Progenitor cell of endocrine pancreas (in vitro differentiated cells): ENCODE measurements around the gene CGNL1. TPM values are rescaled to one million over a fixed set of nuclear protein-coding genes. Genes with fewer than 3 reads are reported as not detected.

ENCODE experiments used
- DNase-seq: peaks from one replicate; pipeline ENCODE4 v3.0.0; 2021; ENCODE audit warnings: low spot score; ENCODE audit not compliant: unreplicated experiment
- H3K27ac Mint-ChIP-seq: 2 replicates; pipeline ENCODE4 v1.8.0; 2021; ENCODE audit warnings: mild to moderate bottlenecking, moderate library complexity, mixed read lengths
- H3K27me3 Mint-ChIP-seq: 2 replicates; pipeline ENCODE4 v1.8.0; 2021; ENCODE audit warnings: mixed read lengths
- H3K36me3 Mint-ChIP-seq: 2 replicates; pipeline ENCODE4 v1.8.0; 2022; ENCODE audit warnings: mixed read lengths; ENCODE audit not compliant: insufficient read depth
- H3K4me1 Mint-ChIP-seq: 2 replicates; pipeline ENCODE4 v1.8.0; 2021; ENCODE audit warnings: low read depth, mixed read lengths
- H3K4me3 Mint-ChIP-seq: 2 replicates; pipeline ENCODE4 v1.8.0; 2021; ENCODE audit warnings: low read depth, mild to moderate bottlenecking, moderate library complexity, mixed read lengths
- H3K9me3 Mint-ChIP-seq: 2 replicates; pipeline ENCODE4 v1.8.0; 2021; ENCODE audit warnings: low read depth, mixed read lengths
- total RNA-seq: library from RNA; stranded (reverse); gene quantifications from 2 replicates; pipeline ENCODE4 v1.2.1, GENCODE V29; 2021
- TF ChIP-seq, protein P1 (sequence below): fragments of 200-600 bp; sonication (generic); IDR thresholded peaks from one replicate; pipeline ENCODE4 v1.5.0; 2021; ENCODE audit warnings: antibody characterized with exemption, mild to moderate bottlenecking; ENCODE audit not compliant: unreplicated experiment

The CGNL1 gene
- total RNA-seq, 1 donor from 2014 or later, result 41.9 TPM

GRCh38 chr15:57476533-57476975 is 100.2 kb downstream of the CGNL1 start:
- peaks cover 17% of the 10 kb centered on the region for H3K36me3 Mint-ChIP-seq
- TF ChIP-seq, protein P1, sequence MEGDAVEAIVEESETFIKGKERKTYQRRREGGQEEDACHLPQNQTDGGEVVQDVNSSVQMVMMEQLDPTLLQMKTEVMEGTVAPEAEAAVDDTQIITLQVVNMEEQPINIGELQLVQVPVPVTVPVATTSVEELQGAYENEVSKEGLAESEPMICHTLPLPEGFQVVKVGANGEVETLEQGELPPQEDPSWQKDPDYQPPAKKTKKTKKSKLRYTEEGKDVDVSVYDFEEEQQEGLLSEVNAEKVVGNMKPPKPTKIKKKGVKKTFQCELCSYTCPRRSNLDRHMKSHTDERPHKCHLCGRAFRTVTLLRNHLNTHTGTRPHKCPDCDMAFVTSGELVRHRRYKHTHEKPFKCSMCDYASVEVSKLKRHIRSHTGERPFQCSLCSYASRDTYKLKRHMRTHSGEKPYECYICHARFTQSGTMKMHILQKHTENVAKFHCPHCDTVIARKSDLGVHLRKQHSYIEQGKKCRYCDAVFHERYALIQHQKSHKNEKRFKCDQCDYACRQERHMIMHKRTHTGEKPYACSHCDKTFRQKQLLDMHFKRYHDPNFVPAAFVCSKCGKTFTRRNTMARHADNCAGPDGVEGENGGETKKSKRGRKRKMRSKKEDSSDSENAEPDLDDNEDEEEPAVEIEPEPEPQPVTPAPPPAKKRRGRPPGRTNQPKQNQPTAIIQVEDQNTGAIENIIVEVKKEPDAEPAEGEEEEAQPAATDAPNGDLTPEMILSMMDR, result no peak
- peak overlapping the region; percentile 70 for H3K27ac Mint-ChIP-seq
- no peak overlapping the region for H3K4me3 Mint-ChIP-seq
- DNase-seq, result no peak
- H3K27me3 Mint-ChIP-seq, result no peaks in the 10 kb centered on the region
- peaks cover 52% of the 10 kb centered on the region for H3K4me1 Mint-ChIP-seq
- peaks cover 4% of the 10 kb centered on the region for H3K9me3 Mint-ChIP-seq

- peak; percentile 14 for DNase-seq
- peaks cover 50% of the 10 kb centered on the region for H3K4me1 Mint-ChIP-seq
- H3K4me3 Mint-ChIP-seq, result no peak overlapping the region
- H3K27ac Mint-ChIP-seq, result peak overlapping the region; percentile 87
- TF ChIP-seq, protein P1, result no peak
- H3K27me3 Mint-ChIP-seq, result no peaks in the 10 kb centered on the region
- peaks cover 18% of the 10 kb centered on the region for H3K36me3 Mint-ChIP-seq
- H3K9me3 Mint-ChIP-seq, result peaks cover 4% of the 10 kb centered on the region
These were observed 101.6 kb downstream of the CGNL1 start for GRCh38 chr15:57477736-57478522.

- TF ChIP-seq, protein P1, result no peak
- peak overlapping the region; percentile 87 for H3K27ac Mint-ChIP-seq
- peaks cover 50% of the 10 kb centered on the region for H3K4me1 Mint-ChIP-seq
These were observed 102.7 kb downstream of the CGNL1 start for GRCh38 chr15:57479005-57479404.

DNA sequence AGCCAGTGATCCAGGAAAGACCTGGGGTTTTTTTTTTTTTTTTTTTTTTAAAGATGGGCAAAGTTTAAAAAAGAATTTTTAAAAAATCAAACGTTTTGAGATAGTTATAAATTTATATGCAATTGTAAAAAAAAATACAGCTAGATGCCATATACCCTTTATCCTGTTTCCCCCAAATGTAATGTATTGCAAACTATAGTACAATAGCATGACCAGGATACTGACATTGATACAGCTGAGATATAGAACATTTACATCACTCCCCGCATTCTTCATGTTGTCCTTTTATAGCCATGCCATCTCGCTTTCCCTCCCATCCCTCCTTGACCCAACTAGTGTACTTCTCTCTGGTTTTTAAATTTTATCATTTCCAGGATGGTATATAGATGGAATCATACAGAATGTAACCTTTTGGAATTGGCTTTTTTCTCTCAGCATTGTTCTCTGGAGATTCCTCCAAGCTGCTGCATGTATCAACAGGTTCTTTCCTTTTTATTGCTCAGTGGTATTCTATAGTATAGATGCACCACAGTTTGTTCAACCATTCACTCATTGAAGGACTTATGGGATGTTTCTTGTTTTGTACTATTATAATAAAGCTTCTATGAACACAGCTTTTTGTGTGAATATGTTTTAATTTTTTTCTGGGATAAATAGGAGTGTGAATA is 104.9 kb downstream of the CGNL1 start:
- peaks cover 20% of the 10 kb centered on the region for H3K36me3 Mint-ChIP-seq
- H3K27ac Mint-ChIP-seq, result no peak overlapping the region
- TF ChIP-seq, protein P1, result no peak
- H3K4me3 Mint-ChIP-seq, result no peak overlapping the region
- DNase-seq, result no peak
- H3K4me1 Mint-ChIP-seq, result peaks cover 46% of the 10 kb centered on the region
- H3K27me3 Mint-ChIP-seq, result no peaks in the 10 kb centered on the region
- H3K9me3 Mint-ChIP-seq, result peaks cover 8% of the 10 kb centered on the region

More at GRCh38 chr15:57479005-57479404, 102.7 kb downstream of the CGNL1 start:
- no peak for DNase-seq
- peaks cover 8% of the 10 kb centered on the region for H3K9me3 Mint-ChIP-seq
- H3K36me3 Mint-ChIP-seq, result peaks cover 18% of the 10 kb centered on the region
- no peaks in the 10 kb centered on the region for H3K27me3 Mint-ChIP-seq
- no peak overlapping the region for H3K4me3 Mint-ChIP-seq

- peaks cover 30% of the 10 kb centered on the region for H3K36me3 Mint-ChIP-seq
- H3K27ac Mint-ChIP-seq, result peak overlapping the region; percentile 73
- TF ChIP-seq, protein P1, result no peak
- H3K27me3 Mint-ChIP-seq, result no peaks in the 10 kb centered on the region
- peaks cover 16% of the 10 kb centered on the region for H3K4me1 Mint-ChIP-seq
- no peak for DNase-seq
- peaks cover 8% of the 10 kb centered on the region for H3K9me3 Mint-ChIP-seq
- H3K4me3 Mint-ChIP-seq, result no peak overlapping the region
These were observed 109.6 kb downstream of the CGNL1 start for GRCh38 chr15:57485869-57486268.
